ENCODE measurements around the gene LSP1.
A peak's percentile ranks its signal among the peaks of the same experiment; 100 is the strongest.
"Not testable (repeated sequence)": the region's sequence is repeated elsewhere in the genome, so short reads cannot be mapped to it uniquely, and the experiment has no call there.

LSP1 gene, protein sequence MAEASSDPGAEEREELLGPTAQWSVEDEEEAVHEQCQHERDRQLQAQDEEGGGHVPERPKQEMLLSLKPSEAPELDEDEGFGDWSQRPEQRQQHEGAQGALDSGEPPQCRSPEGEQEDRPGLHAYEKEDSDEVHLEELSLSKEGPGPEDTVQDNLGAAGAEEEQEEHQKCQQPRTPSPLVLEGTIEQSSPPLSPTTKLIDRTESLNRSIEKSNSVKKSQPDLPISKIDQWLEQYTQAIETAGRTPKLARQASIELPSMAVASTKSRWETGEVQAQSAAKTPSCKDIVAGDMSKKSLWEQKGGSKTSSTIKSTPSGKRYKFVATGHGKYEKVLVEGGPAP

GRCh38 chr11:1852877-1853276 lies at the start of gene LSP1:
TSS of gene LSP1 (plus strand) at chr11:1853084. CDS start at chr11:1853145, 61 bp downstream.
- peak; percentile 86 for DNase-seq

DNA sequence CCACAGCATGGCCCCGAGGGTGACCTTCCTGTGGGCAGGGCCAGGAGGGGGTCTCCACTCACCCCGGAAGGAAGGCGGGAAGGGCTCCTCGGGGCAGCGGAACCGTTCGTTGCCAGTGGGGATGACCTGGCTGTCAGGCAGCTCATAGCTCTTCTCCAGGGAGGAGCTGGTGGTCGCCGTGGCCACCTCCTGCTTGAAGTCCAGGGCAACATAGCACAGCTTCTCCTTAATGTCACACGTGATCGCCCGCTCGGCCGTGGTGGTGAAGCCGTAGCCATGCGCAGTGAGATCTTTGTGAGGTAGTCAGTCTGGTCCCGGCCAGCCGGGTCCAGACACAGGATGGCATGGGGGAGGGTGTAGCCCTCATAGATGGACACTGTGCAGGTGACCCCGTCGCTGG lies 49.6 kb upstream of the LSP1 start:
- DNase-seq = no peak

- not testable (repeated sequence) for DNase-seq
These were observed 48.9 kb upstream of the LSP1 start for GRCh38 chr11:1803835-1804519.

- DNase-seq = no peak
These were observed 47.4 kb upstream of the LSP1 start for GRCh38 chr11:1805525-1805924.

DNA sequence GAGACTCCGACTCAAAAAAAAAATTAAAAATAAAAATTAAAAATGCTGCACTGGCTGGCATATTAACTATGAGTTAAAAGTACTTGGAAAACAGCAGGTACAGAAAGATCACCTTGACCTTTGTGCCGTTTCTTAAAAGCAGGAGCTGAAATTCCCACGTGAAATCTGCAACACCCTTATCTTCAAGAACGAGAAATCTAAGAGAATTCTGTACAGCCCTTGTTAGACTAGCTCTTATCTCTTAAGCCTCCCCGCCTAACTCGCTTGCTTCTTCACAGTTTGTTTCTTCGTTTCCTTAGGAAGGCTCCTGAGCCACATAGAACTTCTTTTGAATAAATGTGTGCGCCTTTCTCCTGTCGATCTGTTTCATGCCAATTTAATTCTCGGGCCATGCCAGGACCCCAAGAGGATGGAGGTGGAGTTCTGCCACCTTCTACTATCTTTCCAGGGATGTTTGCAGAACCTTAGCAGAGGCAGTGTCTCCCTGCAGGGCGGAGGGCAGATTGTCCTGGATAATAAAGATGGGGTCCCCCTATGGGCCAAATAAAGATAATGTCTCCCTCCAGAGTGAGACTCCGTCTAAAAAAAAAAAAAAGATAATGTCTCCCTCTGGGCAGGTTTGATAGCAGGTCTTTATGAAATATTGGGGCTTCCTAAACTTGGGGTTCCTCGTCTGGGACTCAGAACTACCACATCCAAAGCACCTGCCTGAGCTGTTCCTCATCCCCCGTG lies 45.5 kb upstream of the LSP1 start:
- no peak for DNase-seq

- no peak for DNase-seq
These were observed 42.1 kb upstream of the LSP1 start for GRCh38 chr11:1810761-1811160.

DNA sequence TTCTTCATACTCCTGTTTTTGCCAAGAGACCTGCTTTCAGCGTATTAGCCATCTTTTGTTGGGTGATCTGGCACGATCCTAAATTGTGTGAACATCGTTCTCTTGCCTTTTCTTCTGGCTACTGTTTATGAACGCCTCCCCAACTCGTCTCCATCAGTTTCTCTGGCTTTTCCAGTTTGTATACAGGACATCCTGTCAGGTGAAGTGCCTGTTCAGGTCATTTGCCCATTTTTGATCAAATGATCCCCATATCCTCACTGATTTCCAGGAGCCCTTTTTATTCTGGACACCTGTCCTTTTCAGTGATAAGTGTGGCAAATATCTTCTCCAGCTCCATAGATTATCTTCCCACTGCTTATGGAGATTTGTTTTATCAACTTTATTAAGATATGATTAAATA lies 40.6 kb upstream of the LSP1 start:
- DNase-seq = no peak

GRCh38 chr11:1812801-1813200 lies 40.1 kb upstream of the LSP1 start:
- DNase-seq = no peak

- DNase-seq = not testable (repeated sequence)
These were observed 39.5 kb upstream of the LSP1 start for GRCh38 chr11:1813356-1813755.

DNA sequence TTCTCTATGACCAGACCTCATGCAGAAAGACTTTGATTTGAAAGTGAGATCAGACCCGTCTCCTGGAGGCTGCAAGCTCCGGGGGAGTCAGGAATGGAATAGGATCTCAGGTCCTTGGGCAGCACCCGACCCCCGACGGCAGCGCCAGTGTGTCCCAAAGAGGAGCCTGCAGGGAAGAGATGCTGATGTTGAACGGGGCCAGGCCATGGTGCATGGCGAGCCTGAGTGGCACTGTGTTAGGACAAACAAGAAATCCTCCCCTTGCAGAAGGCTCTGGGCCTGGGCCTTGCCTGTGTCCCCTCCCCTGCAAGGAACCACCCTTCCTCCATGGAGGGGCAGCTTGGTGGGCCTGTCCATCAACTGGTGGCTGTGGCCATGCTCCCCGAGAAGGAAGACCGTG lies 38.2 kb upstream of the LSP1 start:
- no peak for DNase-seq

DNA sequence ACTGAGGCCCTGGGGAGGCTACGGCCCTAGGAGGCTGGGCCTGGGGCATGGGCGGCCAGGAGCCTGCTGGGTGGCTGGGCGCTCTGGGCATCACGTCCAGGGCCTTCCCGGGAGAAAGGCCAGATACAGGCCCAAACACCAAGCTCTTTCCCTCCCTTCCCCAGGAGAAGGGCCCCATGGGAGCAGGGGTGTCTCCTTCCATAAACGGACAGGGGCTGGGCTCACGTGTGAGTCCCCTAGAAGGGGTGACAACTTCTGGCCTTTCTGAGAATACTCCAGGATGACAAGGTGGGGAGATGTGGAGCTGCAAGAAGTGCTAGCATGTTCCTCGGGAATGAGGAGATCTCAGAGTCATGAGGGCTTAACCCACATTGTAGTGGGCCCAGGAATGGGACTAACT lies 37.6 kb upstream of the LSP1 start:
- DNase-seq = no peak

GRCh38 chr11:1815751-1816150 lies 37.1 kb upstream of the LSP1 start:
- no peak for DNase-seq

DNA sequence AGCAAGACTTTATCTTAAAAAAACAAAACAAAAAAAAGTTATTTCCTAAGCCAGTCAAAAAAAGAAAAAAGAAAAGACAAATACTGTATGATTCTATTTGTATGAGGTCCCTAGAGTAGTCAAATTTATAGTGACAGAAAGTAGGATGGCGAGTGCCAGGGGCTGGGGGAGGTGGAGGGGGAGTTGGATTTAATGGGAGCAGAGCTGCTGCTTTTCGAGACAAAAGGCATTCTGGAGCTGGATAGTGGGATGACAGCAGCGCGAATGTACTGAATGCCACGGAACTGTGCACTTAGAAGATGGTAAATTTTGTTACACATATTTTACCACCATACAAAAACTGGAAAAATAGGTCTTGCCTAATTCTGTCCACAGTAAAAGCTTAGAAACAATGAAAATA lies 35.9 kb upstream of the LSP1 start:
- DNase-seq = no peak

- DNase-seq = no peak
These were observed 35.4 kb upstream of the LSP1 start for GRCh38 chr11:1817511-1817910.

GRCh38 chr11:1819074-1819473 lies 33.8 kb upstream of the LSP1 start:
- no peak for DNase-seq

- no peak for DNase-seq
These were observed 32.2 kb upstream of the LSP1 start for GRCh38 chr11:1820463-1821325.

DNA sequence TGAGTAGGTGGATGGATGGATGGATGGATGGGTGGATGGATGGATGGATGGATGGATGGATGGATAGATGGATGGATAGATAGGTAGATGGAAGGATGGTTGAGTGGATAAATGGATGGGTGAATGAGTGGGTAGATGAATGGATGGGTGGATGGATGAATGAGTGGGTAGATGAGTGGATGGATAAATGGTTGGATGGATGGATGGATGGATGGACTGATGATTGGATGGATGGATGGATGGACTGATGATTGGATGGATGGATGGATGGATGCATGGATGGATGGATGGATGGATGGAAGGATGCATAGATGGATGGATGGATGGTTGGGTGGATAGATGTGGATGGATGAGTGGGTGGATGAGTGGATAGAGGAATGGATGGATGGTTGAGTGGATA lies 31.3 kb upstream of the LSP1 start:
- DNase-seq = no peak

GRCh38 chr11:1822648-1823375 lies 30.1 kb upstream of the LSP1 start:
- no peak for DNase-seq

DNA sequence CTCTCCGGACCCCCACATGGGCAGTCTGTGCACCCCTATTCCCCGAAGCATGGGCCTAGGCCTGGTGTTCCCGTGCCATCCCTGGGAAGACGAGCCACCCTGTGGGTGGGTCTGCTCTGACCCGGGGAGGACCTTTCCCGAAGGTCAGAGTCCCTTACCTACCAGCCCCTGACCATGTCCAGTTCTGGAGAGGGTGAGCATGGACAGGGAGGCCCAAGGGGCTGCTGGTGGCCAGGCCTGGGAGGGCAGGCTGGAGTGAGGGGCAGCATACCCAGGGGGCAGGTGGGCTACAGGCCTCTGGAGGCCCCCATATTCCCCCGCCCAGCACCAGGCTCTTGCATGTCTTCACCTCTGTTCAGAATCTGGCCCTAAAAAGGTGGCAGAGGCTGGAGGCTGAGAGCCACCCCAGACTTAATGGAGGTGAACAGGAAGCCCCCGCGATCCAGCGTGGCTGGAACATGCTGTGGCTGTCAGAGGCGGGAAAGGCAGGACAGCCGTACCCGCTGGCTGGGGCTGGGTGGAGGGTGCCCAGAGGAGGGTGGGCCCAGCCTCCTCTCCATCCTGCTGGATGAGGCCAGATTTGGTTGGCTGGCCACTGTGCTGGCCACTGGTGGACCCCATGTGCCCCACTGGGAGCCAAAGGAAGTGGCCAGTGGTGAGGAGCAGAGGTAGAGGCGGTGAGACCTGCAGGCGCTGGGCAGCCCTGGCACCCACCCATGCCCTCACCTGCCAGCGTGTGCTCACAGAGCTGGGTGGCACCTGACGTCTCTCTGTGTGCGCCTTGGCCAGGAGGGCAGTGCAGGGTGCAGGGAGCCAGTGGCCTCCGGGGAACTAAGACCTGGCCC lies 29.3 kb upstream of the LSP1 start:
- no peak for DNase-seq

GRCh38 chr11:1824221-1825038 lies 28.5 kb upstream of the LSP1 start:
- no peak for DNase-seq

All from activated gamma-delta T cell treated with Interleukin-2 at 50 U/mL for 16 hours (primary cell).